ENCODE results near the gene INPP4A.

Gene INPP4A

GRCh38 chr2:98436734-98437133 is 7.9 kb upstream of the INPP4A start:
- no peaks in the 10 kb centered on the region for H3K9me3 ChIP-seq (ENCODE audit: control insufficient read depth, low read length)
- no peaks in the 10 kb centered on the region for H3K27me3 ChIP-seq (ENCODE audit: control insufficient read depth, insufficient read depth, low read length, poor library complexity, severe bottlenecking)
- no peak overlapping the region for H3K27ac ChIP-seq (ENCODE audit: insufficient read depth, low read depth, low read length, poor library complexity, severe bottlenecking)
- no peaks in the 10 kb centered on the region for H3K36me3 ChIP-seq (ENCODE audit: control insufficient read depth, insufficient read depth, low read length)
- H3K4me1 ChIP-seq (ENCODE audit: control insufficient read depth, insufficient read depth, low read length), result no peaks in the 10 kb centered on the region
- 57 to 65% methylated on average over 4 of the region's 4 CpGs for WGBS, 2 experiments
- H3K4me3 ChIP-seq (ENCODE audit: insufficient read depth, low read depth, low read length), result no peak overlapping the region

DNA sequence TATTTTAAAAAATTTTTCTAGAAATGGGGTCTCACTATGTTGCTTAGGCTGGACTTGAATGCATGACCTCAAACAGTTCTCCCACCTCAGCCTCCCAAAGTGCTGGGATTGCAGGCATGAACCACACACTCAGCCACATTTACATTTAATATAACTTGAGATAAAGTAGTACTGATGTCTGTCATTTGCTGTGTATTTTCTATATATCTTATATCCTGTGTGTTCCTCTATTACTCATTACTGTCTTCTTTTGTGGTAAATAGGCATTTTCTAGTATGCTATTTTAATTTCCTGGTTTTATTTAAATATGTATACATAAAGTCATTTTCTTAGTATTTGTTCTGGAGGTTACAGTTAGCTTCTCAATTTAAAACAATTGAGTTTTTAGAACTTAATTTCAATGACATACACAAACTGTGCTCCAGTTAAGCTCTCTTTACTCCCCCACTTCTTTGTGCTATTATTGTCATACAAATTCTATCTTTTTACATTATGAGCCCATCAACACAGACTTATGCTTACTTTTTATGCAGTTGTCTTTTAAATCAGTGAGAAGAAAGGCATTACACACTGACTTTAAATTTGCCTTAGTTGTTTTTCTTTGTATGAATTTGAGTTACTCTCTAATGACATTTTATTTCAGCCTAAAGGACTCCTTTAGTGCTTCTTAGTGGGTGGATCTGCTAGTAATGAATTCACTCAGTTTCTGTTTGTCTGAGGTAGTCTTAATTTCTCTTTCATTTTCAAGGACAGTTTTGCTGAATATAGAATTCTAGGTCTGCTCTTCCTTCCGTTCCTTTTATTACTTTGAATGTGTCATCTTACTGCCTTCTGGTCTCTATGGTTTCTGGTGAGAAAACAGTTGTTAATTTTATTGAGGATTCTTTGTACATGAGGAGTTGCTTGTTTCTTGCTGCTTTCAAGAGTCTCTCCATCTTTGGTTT is 6.2 kb upstream of the INPP4A start:
- Histone ChIP-seq H3K4me1 (ENCODE audit: control insufficient read depth, insufficient read depth, low read length) (no peaks in the 10 kb centered on the region), H3K4me3 (ENCODE audit: insufficient read depth, low read depth, low read length) (no peak overlapping the region), H3K27me3 (ENCODE audit: control insufficient read depth, insufficient read depth, low read length, poor library complexity, severe bottlenecking) (no peaks in the 10 kb centered on the region), H3K27ac (ENCODE audit: insufficient read depth, low read depth, low read length, poor library complexity, severe bottlenecking) (no peak overlapping the region), H3K9me3 (ENCODE audit: control insufficient read depth, low read length) (no peaks in the 10 kb centered on the region), H3K36me3 (ENCODE audit: control insufficient read depth, insufficient read depth, low read length) (no peaks in the 10 kb centered on the region)
- WGBS, 2 experiments, result 89 to 100% methylated on average over 1 of the region's 1 CpG

- H3K4me3 ChIP-seq (ENCODE audit: insufficient read depth, low read depth, low read length), result no peak overlapping the region
- no peaks in the 10 kb centered on the region for H3K9me3 ChIP-seq (ENCODE audit: control insufficient read depth, low read length)
- no peak overlapping the region for H3K27ac ChIP-seq (ENCODE audit: insufficient read depth, low read depth, low read length, poor library complexity, severe bottlenecking)
- H3K4me1 ChIP-seq (ENCODE audit: control insufficient read depth, insufficient read depth, low read length), result peaks cover 11% of the 10 kb centered on the region
- H3K36me3 ChIP-seq (ENCODE audit: control insufficient read depth, insufficient read depth, low read length), result no peaks in the 10 kb centered on the region
- 83 to 91% methylated on average over 7 of the region's 7 CpGs for WGBS, 2 experiments
- H3K27me3 ChIP-seq (ENCODE audit: control insufficient read depth, insufficient read depth, low read length, poor library complexity, severe bottlenecking), result no peaks in the 10 kb centered on the region
These were observed 2.8 kb upstream of the INPP4A start for GRCh38 chr2:98441706-98442450.

DNA sequence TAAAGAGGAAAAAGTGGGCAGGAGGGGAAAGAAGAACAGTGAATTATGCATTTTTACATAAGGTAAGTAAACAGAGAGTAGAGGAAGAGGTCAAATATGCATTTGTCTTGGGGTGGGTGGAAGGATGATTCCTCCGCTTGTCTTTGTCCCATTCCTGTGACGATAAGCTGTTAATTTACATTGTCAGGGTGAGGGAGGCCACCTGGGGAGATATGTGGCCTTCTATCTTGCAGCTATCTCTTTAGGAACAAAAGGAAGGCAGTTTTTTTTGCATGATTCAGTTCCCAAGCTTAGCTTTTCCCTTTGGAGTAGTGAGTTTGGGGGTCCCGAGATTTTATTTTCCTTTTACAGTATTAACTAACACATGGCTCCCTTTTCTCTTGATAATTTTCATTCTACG is 2.2 kb upstream of the INPP4A start:
- Histone ChIP-seq H3K27me3 (ENCODE audit: control insufficient read depth, insufficient read depth, low read length, poor library complexity, severe bottlenecking) (no peaks in the 10 kb centered on the region), H3K9me3 (ENCODE audit: control insufficient read depth, low read length) (no peaks in the 10 kb centered on the region), H3K36me3 (ENCODE audit: control insufficient read depth, insufficient read depth, low read length) (no peaks in the 10 kb centered on the region), H3K4me1 (ENCODE audit: control insufficient read depth, insufficient read depth, low read length) (peaks cover 13% of the 10 kb centered on the region), H3K4me3 (ENCODE audit: insufficient read depth, low read depth, low read length) (no peak overlapping the region), H3K27ac (ENCODE audit: insufficient read depth, low read depth, low read length, poor library complexity, severe bottlenecking) (no peak overlapping the region)
- 24 to 30% methylated on average over 3 to 4 of the region's 4 CpGs for WGBS, 2 experiments

- no peak overlapping the region for H3K27ac ChIP-seq (ENCODE audit: insufficient read depth, low read depth, low read length, poor library complexity, severe bottlenecking)
- peak overlapping the region; percentile 85 for H3K4me3 ChIP-seq (ENCODE audit: insufficient read depth, low read depth, low read length)
- 0% methylated on average over 34 of the region's 34 CpGs for WGBS, 2 experiments
These were observed 572 bp downstream of the INPP4A start for GRCh38 chr2:98445177-98445682.

GRCh38 chr2:98445683-98446581 is 1.3 kb downstream of the INPP4A start:
- peaks cover 13% of the 10 kb centered on the region for H3K4me1 ChIP-seq (ENCODE audit: control insufficient read depth, insufficient read depth, low read length)
- H3K36me3 ChIP-seq (ENCODE audit: control insufficient read depth, insufficient read depth, low read length), result no peaks in the 10 kb centered on the region
- H3K4me3 ChIP-seq (ENCODE audit: insufficient read depth, low read depth, low read length), result peak overlapping the region; percentile 85
- H3K27ac ChIP-seq (ENCODE audit: insufficient read depth, low read depth, low read length, poor library complexity, severe bottlenecking), result no peak overlapping the region
- no peaks in the 10 kb centered on the region for H3K9me3 ChIP-seq (ENCODE audit: control insufficient read depth, low read length)
- H3K27me3 ChIP-seq (ENCODE audit: control insufficient read depth, insufficient read depth, low read length, poor library complexity, severe bottlenecking), result no peaks in the 10 kb centered on the region
- WGBS, 2 experiments, result 51 to 53% methylated on average over 19 of the region's 19 CpGs

More at GRCh38 chr2:98445177-98445682, 572 bp downstream of the INPP4A start:
- no peaks in the 10 kb centered on the region for H3K27me3 ChIP-seq (ENCODE audit: control insufficient read depth, insufficient read depth, low read length, poor library complexity, severe bottlenecking)
- H3K36me3 ChIP-seq (ENCODE audit: control insufficient read depth, insufficient read depth, low read length), result no peaks in the 10 kb centered on the region
- no peaks in the 10 kb centered on the region for H3K9me3 ChIP-seq (ENCODE audit: control insufficient read depth, low read length)
- peaks cover 13% of the 10 kb centered on the region for H3K4me1 ChIP-seq (ENCODE audit: control insufficient read depth, insufficient read depth, low read length)

DNA sequence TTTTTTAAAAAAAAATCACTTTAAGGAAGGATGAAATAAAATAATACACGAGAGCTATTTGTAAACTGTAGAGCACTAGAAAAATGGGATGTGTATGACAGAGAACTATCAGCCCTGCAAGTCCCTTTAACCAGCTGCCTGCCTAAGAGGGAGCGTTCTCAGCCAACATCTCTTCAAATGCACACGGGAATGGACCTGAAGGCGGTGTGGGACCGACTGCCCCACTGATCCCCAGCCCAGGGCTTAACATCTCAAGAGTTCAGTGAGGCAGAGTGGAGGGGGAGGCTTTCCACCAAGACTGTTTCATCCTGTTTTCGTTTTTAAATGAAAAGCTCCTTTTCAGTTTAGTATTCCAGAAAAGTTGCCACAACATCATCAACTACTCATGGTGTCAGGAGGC is 2.2 kb downstream of the INPP4A start:
- H3K27me3 ChIP-seq (ENCODE audit: control insufficient read depth, insufficient read depth, low read length, poor library complexity, severe bottlenecking), result no peaks in the 10 kb centered on the region
- no peak overlapping the region for H3K27ac ChIP-seq (ENCODE audit: insufficient read depth, low read depth, low read length, poor library complexity, severe bottlenecking)
- H3K4me1 ChIP-seq (ENCODE audit: control insufficient read depth, insufficient read depth, low read length), result peaks cover 13% of the 10 kb centered on the region
- WGBS, 2 experiments, result 75 to 77% methylated on average over 6 of the region's 6 CpGs
- no peak overlapping the region for H3K4me3 ChIP-seq (ENCODE audit: insufficient read depth, low read depth, low read length)
- H3K36me3 ChIP-seq (ENCODE audit: control insufficient read depth, insufficient read depth, low read length), result no peaks in the 10 kb centered on the region
- H3K9me3 ChIP-seq (ENCODE audit: control insufficient read depth, low read length), result no peaks in the 10 kb centered on the region

- Histone ChIP-seq H3K4me3 (ENCODE audit: insufficient read depth, low read depth, low read length) (no peak overlapping the region), H3K36me3 (ENCODE audit: control insufficient read depth, insufficient read depth, low read length) (no peaks in the 10 kb centered on the region), H3K9me3 (ENCODE audit: control insufficient read depth, low read length) (no peaks in the 10 kb centered on the region), H3K4me1 (ENCODE audit: control insufficient read depth, insufficient read depth, low read length) (peaks cover 13% of the 10 kb centered on the region), H3K27me3 (ENCODE audit: control insufficient read depth, insufficient read depth, low read length, poor library complexity, severe bottlenecking) (no peaks in the 10 kb centered on the region), H3K27ac (ENCODE audit: insufficient read depth, low read depth, low read length, poor library complexity, severe bottlenecking) (no peak overlapping the region)
- 88 to 92% methylated on average over 9 to 10 of the region's 10 CpGs for WGBS, 2 experiments
These were observed 3.9 kb downstream of the INPP4A start for GRCh38 chr2:98448441-98449145.

DNA sequence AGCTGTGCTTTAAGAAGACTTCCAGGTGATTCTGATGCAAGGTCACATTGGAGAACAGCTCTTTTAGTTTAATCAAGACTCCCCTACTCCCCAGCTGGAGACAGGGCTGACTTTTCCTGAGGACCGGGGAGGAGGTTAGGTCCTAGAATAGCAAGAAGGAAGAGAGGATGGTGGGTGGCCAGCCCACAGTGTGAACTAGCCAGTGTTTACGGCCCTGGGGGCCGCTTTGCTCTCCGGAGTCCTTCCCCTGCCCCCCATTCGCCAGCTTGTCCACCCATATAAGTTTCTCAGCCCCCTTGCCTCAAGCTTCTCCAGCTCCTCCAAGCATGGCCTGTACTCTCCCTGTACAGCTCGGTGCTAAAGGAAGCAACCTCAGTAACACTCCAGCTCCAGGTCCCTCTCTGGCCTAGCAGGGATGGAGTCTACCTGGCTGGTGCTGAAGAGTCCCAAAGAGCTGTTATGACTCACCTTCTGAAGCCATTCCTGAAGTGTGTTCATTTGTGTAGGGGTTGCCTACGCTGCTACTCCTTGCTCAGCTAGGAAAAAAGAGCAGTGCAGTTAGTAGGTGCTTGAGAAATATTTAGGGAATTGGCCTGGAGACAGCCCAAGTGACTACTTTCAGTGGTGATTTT is 7.9 kb downstream of the INPP4A start:
- 93 to 94% methylated on average over 7 of the region's 7 CpGs for WGBS, 2 experiments
- H3K36me3 ChIP-seq (ENCODE audit: control insufficient read depth, insufficient read depth, low read length), result no peaks in the 10 kb centered on the region
- no peak overlapping the region for H3K27ac ChIP-seq (ENCODE audit: insufficient read depth, low read depth, low read length, poor library complexity, severe bottlenecking)
- H3K9me3 ChIP-seq (ENCODE audit: control insufficient read depth, low read length), result no peaks in the 10 kb centered on the region
- no peaks in the 10 kb centered on the region for H3K27me3 ChIP-seq (ENCODE audit: control insufficient read depth, insufficient read depth, low read length, poor library complexity, severe bottlenecking)
- H3K4me1 ChIP-seq (ENCODE audit: control insufficient read depth, insufficient read depth, low read length), result no peaks in the 10 kb centered on the region
- H3K4me3 ChIP-seq (ENCODE audit: insufficient read depth, low read depth, low read length), result no peak overlapping the region

Data from ectodermal cell (in vitro differentiated cells).